ENCODE data around the gene FAM20A. TPM values are rescaled to one million over a fixed set of nuclear protein-coding genes. Genes with fewer than 3 reads are reported as not detected.

Gene FAM20A
- total and polyA plus RNA-seq, 4 donors = 14.9 to 72.0 (median 58.6) TPM

DNA sequence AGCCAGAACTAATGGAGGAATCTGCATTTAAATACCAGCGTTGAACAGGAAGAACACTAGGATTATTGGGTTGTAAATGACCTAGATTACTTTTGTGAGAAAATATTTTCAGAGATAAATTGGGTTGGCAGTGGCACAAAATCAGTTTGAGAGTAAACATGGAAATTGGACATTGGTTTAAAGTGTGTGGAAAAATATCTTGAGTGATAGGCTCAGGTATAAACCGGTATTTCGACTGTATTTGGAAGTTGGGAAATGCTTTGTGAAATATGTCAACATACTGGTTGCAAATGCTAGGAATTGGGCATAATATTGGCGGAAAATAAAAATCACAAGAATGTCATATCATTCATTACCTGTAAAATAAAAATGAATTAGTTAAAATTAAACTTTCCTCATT is 73.9 kb downstream of the FAM20A start:
- peak in 1 of 2 donors; percentile 23 for TF ChIP-seq JUND (IDR thresholded peaks at IDR 0.05)
- TF ChIP-seq SP1 (IDR thresholded peaks at IDR 0.05) = peak; percentile 63
- no peak for TF ChIP-seq TAF1 (conservative IDR thresholded peaks at IDR 0.05)
- TF ChIP-seq HNF4A (conservative IDR thresholded peaks at IDR 0.05) = peak; percentile 88 to 96
- TF ChIP-seq, protein P1, sequence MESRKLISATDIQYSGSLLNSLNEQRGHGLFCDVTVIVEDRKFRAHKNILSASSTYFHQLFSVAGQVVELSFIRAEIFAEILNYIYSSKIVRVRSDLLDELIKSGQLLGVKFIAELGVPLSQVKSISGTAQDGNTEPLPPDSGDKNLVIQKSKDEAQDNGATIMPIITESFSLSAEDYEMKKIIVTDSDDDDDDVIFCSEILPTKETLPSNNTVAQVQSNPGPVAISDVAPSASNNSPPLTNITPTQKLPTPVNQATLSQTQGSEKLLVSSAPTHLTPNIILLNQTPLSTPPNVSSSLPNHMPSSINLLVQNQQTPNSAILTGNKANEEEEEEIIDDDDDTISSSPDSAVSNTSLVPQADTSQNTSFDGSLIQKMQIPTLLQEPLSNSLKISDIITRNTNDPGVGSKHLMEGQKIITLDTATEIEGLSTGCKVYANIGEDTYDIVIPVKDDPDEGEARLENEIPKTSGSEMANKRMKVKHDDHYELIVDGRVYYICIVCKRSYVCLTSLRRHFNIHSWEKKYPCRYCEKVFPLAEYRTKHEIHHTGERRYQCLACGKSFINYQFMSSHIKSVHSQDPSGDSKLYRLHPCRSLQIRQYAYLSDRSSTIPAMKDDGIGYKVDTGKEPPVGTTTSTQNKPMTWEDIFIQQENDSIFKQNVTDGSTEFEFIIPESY (IDR thresholded peaks at IDR 0.05) = peak; percentile 25
- TF ChIP-seq, protein P2, sequence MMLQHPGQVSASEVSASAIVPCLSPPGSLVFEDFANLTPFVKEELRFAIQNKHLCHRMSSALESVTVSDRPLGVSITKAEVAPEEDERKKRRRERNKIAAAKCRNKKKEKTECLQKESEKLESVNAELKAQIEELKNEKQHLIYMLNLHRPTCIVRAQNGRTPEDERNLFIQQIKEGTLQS (IDR thresholded peaks at IDR 0.05) = no peak
- TF ChIP-seq RAD21 (IDR thresholded peaks at IDR 0.05) = peak; percentile 18 to 23
- TF ChIP-seq NR2F2 (IDR thresholded peaks at IDR 0.05) = no peak
- peak in 1 of 2 donors; percentile 71 for TF ChIP-seq EGR1 (IDR thresholded peaks at IDR 0.05; ENCODE audit: low read depth in 2 of 2)
- peak; percentile 25 to 73 for TF ChIP-seq RXRA (IDR thresholded peaks at IDR 0.05)
- peak; percentile 57 for TF ChIP-seq HNF4G (IDR thresholded peaks at IDR 0.05)
- TF ChIP-seq FOXA1 (IDR thresholded peaks at IDR 0.05) = peak; percentile 84
- peak; percentile 89 for TF ChIP-seq FOXA2 (IDR thresholded peaks at IDR 0.05)
- peak; percentile 39 for TF ChIP-seq YY1 (IDR thresholded peaks at IDR 0.05)
- TF ChIP-seq, protein P3, sequence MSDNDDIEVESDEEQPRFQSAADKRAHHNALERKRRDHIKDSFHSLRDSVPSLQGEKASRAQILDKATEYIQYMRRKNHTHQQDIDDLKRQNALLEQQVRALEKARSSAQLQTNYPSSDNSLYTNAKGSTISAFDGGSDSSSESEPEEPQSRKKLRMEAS (IDR thresholded peaks at IDR 0.05) = peak; percentile 53
- TF ChIP-seq GABPA (IDR thresholded peaks at IDR 0.05 in 1 of 2, conservative IDR thresholded peaks at IDR 0.05 in 1 of 2) = peak in 1 of 2 donors; percentile 42
- TF ChIP-seq, protein P4, sequence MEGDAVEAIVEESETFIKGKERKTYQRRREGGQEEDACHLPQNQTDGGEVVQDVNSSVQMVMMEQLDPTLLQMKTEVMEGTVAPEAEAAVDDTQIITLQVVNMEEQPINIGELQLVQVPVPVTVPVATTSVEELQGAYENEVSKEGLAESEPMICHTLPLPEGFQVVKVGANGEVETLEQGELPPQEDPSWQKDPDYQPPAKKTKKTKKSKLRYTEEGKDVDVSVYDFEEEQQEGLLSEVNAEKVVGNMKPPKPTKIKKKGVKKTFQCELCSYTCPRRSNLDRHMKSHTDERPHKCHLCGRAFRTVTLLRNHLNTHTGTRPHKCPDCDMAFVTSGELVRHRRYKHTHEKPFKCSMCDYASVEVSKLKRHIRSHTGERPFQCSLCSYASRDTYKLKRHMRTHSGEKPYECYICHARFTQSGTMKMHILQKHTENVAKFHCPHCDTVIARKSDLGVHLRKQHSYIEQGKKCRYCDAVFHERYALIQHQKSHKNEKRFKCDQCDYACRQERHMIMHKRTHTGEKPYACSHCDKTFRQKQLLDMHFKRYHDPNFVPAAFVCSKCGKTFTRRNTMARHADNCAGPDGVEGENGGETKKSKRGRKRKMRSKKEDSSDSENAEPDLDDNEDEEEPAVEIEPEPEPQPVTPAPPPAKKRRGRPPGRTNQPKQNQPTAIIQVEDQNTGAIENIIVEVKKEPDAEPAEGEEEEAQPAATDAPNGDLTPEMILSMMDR (IDR thresholded peaks at IDR 0.05; ENCODE audit: low read depth, low read length, missing input control) = no peak
- TF ChIP-seq, protein P5, sequence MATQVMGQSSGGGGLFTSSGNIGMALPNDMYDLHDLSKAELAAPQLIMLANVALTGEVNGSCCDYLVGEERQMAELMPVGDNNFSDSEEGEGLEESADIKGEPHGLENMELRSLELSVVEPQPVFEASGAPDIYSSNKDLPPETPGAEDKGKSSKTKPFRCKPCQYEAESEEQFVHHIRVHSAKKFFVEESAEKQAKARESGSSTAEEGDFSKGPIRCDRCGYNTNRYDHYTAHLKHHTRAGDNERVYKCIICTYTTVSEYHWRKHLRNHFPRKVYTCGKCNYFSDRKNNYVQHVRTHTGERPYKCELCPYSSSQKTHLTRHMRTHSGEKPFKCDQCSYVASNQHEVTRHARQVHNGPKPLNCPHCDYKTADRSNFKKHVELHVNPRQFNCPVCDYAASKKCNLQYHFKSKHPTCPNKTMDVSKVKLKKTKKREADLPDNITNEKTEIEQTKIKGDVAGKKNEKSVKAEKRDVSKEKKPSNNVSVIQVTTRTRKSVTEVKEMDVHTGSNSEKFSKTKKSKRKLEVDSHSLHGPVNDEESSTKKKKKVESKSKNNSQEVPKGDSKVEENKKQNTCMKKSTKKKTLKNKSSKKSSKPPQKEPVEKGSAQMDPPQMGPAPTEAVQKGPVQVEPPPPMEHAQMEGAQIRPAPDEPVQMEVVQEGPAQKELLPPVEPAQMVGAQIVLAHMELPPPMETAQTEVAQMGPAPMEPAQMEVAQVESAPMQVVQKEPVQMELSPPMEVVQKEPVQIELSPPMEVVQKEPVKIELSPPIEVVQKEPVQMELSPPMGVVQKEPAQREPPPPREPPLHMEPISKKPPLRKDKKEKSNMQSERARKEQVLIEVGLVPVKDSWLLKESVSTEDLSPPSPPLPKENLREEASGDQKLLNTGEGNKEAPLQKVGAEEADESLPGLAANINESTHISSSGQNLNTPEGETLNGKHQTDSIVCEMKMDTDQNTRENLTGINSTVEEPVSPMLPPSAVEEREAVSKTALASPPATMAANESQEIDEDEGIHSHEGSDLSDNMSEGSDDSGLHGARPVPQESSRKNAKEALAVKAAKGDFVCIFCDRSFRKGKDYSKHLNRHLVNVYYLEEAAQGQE (IDR thresholded peaks at IDR 0.05) = no peak
- no peak for DNase-seq (ENCODE audit: low spot score)
- H3K36me3 ChIP-seq (ENCODE audit: control insufficient read depth in 4 of 4, insufficient read depth in 3 of 4, low read depth in 1 of 4, low read length in 3 of 4) = peaks cover 13 to 64% (median 50%) of the 10 kb centered on the region in 4 donors
- H3K4me1 ChIP-seq (ENCODE audit: control insufficient read depth in 4 of 4, insufficient read depth in 4 of 4, low read length in 3 of 4) = peaks cover 3 to 26% (median 20%) of the 10 kb centered on the region in 4 donors
- H3K27ac ChIP-seq (ENCODE audit: low read depth in 1 of 2, low read length in 2 of 2) = peak overlapping the region; percentile 51 to 62
- H3K4me3 ChIP-seq (ENCODE audit: low read depth in 1 of 3, low read length in 3 of 3) = no peak overlapping the region
- WGBS = 32% methylated on average over 4 of the region's 4 CpGs
- no peaks in the 10 kb centered on the region for H3K9me3 ChIP-seq (ENCODE audit: control insufficient read depth in 4 of 4, low read length in 3 of 4)
- H3K9ac ChIP-seq (ENCODE audit: low read depth in 1 of 2, low read length in 2 of 2) = no peak overlapping the region
- no peaks in the 10 kb centered on the region for H3K27me3 ChIP-seq (ENCODE audit: control insufficient read depth in 4 of 4, insufficient read depth in 4 of 4, low read length in 3 of 4)
